Glutamatergic neuron (in vitro differentiated cells): ENCODE results near the gene RXFP2. TPM values are rescaled to one million over a fixed set of nuclear protein-coding genes. Genes with fewer than 3 reads are reported as not detected.

Experiments used
- DNase-seq: peaks from one replicate; pipeline ENCODE4 v3.0.0; 2022
- H3K27ac Mint-ChIP-seq: one replicate; pipeline ENCODE4 v1.8.0; 2020; ENCODE audit warnings: mild to moderate bottlenecking, mixed read lengths, inconsistent platforms; ENCODE audit not compliant: unreplicated experiment
- H3K27me3 Mint-ChIP-seq: one replicate; pipeline ENCODE4 v1.8.0; 2020; ENCODE audit warnings: mild to moderate bottlenecking, moderate library complexity, mixed read lengths, inconsistent platforms; ENCODE audit not compliant: unreplicated experiment
- H3K36me3 Mint-ChIP-seq: one replicate; pipeline ENCODE4 v1.8.0; 2020; ENCODE audit warnings: mild to moderate bottlenecking, mixed read lengths, inconsistent platforms; ENCODE audit not compliant: unreplicated experiment
- H3K4me1 Mint-ChIP-seq: one replicate; pipeline ENCODE4 v1.8.0; 2020; ENCODE audit warnings: mild to moderate bottlenecking, low read depth, mixed read lengths, inconsistent platforms; ENCODE audit not compliant: unreplicated experiment
- H3K4me3 Mint-ChIP-seq: one replicate; pipeline ENCODE4 v1.8.0; 2020; ENCODE audit warnings: mild to moderate bottlenecking, mixed read lengths, inconsistent platforms; ENCODE audit not compliant: unreplicated experiment
- H3K9me3 Mint-ChIP-seq: one replicate; pipeline ENCODE4 v1.8.0; 2020; ENCODE audit warnings: mild to moderate bottlenecking, moderate library complexity, mixed read lengths, inconsistent platforms; ENCODE audit not compliant: unreplicated experiment
- total RNA-seq: library from RNA; stranded (reverse); fragmentation: NEBNext Ultra II Directional; extraction: Animal tissue kit (Norgen Biotek cat#: 25700); gene quantifications from one replicate; pipeline ENCODE4 v1.2.1, GENCODE V29; 2021; ENCODE audit not compliant: unreplicated experiment
- TF ChIP-seq, protein P1 (sequence below): fragments of 200-600 bp; sonication (generic); IDR thresholded peaks from one replicate; pipeline ENCODE4 v1.5.0; 2021; ENCODE audit not compliant: partially characterized antibody, unreplicated experiment

RXFP2 gene
- total RNA-seq, 1 donor from 2014 or later, result not detected

DNA sequence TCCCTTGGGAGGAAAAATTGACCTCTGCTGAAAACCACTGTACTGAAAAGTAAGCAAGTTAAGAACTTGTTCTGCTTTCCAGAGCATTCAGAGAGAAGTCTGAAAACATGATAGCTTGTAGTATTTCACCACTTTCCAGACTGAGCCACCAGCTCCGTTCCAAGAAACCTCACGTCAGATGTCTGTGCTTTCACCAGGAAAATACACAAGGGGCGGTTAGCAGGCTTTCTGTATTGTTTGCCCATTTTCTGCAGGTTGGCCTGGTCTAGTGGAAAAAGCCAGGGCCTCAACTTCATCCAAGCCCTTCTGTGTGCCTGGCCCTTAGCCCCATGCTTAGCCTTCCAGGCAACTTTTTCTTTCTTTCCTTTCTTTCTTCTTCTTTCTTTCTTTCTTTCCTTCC, 36.4 kb downstream of the RXFP2 start:
- H3K9me3 Mint-ChIP-seq, result no peaks in the 10 kb centered on the region
- TF ChIP-seq, protein P1, sequence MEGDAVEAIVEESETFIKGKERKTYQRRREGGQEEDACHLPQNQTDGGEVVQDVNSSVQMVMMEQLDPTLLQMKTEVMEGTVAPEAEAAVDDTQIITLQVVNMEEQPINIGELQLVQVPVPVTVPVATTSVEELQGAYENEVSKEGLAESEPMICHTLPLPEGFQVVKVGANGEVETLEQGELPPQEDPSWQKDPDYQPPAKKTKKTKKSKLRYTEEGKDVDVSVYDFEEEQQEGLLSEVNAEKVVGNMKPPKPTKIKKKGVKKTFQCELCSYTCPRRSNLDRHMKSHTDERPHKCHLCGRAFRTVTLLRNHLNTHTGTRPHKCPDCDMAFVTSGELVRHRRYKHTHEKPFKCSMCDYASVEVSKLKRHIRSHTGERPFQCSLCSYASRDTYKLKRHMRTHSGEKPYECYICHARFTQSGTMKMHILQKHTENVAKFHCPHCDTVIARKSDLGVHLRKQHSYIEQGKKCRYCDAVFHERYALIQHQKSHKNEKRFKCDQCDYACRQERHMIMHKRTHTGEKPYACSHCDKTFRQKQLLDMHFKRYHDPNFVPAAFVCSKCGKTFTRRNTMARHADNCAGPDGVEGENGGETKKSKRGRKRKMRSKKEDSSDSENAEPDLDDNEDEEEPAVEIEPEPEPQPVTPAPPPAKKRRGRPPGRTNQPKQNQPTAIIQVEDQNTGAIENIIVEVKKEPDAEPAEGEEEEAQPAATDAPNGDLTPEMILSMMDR, result no peak
- no peaks in the 10 kb centered on the region for H3K4me1 Mint-ChIP-seq
- H3K27me3 Mint-ChIP-seq, result no peaks in the 10 kb centered on the region
- H3K27ac Mint-ChIP-seq, result no peak overlapping the region
- DNase-seq, result no peak
- no peak overlapping the region for H3K4me3 Mint-ChIP-seq
- no peaks in the 10 kb centered on the region for H3K36me3 Mint-ChIP-seq

GRCh38 chr13:31781064-31781463, 41.7 kb downstream of the RXFP2 start:
- H3K4me3 Mint-ChIP-seq, result no peak overlapping the region
- no peaks in the 10 kb centered on the region for H3K27me3 Mint-ChIP-seq
- no peaks in the 10 kb centered on the region for H3K4me1 Mint-ChIP-seq
- DNase-seq, result no peak
- TF ChIP-seq, protein P1, result no peak
- no peak overlapping the region for H3K27ac Mint-ChIP-seq
- no peaks in the 10 kb centered on the region for H3K36me3 Mint-ChIP-seq
- no peaks in the 10 kb centered on the region for H3K9me3 Mint-ChIP-seq

DNA sequence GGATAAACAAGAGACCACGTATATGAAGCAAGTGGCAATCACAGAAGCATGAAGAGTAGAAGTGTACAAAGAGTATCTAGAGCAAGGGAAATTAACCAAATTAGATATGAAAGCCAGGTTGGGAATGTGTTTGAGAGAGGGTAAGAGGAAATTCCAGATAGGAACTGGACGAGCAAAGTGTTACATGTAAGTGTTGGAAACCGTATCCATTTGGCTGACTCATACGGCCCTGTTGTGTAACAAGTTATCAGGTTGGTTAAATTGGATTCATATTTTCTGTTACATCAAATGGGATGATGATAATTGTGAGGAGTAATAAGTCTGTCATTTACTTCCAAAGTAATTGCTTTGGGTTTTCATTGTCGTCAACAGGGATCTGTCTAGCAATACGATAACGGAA, 46.7 kb downstream of the RXFP2 start:
- TF ChIP-seq, protein P1, result no peak
- Mint-ChIP-seq H3K27ac (no peak overlapping the region), H3K36me3 (no peaks in the 10 kb centered on the region), H3K4me1 (no peaks in the 10 kb centered on the region), H3K4me3 (no peak overlapping the region), H3K27me3 (peaks cover 3% of the 10 kb centered on the region), H3K9me3 (no peaks in the 10 kb centered on the region)
- DNase-seq, result no peak

- no peaks in the 10 kb centered on the region for H3K4me1 Mint-ChIP-seq
- H3K36me3 Mint-ChIP-seq, result no peaks in the 10 kb centered on the region
- no peaks in the 10 kb centered on the region for H3K9me3 Mint-ChIP-seq
- TF ChIP-seq, protein P1, result no peak
- no peak overlapping the region for H3K27ac Mint-ChIP-seq
- DNase-seq, result no peak
- H3K27me3 Mint-ChIP-seq, result peaks cover 3% of the 10 kb centered on the region
- H3K4me3 Mint-ChIP-seq, result no peak overlapping the region
Observed at GRCh38 chr13:31790992-31791391, 51.7 kb downstream of the RXFP2 start.

DNA sequence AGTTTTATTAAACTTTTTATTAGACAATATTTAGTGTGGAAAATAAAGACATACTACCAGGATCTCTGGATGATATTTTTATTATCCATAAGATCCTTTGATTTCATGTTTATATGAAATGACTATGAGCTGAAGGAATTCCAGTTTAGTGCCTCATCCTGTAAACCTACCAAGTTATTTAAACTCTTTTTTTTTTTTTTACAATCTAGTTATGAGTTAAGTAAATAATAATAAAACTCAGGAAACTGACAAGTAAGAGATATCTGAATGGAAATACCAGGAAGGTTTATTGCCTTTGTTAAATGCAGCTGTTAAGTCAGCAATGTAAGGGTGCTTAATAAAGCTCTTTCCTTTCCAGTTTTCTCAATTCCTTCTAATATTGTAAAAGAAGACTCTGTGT, 53.9 kb downstream of the RXFP2 start:
- TF ChIP-seq, protein P1, result no peak
- no peak for DNase-seq
- Mint-ChIP-seq H3K27me3 (peaks cover 5% of the 10 kb centered on the region), H3K27ac (no peak overlapping the region), H3K9me3 (no peaks in the 10 kb centered on the region), H3K4me3 (no peak overlapping the region), H3K36me3 (no peaks in the 10 kb centered on the region), H3K4me1 (no peaks in the 10 kb centered on the region)
